Esophagus (tissue), 2 donors: Measurements from ENCODE around the gene CLPTM1. TPM values are rescaled to one million over a fixed set of nuclear protein-coding genes. Genes with fewer than 3 reads are reported as not detected.
A peak's percentile ranks its signal among the peaks of the same experiment; 100 is the strongest.
"Not testable (repeated sequence)": the region's sequence is repeated elsewhere in the genome, so short reads cannot be mapped to it uniquely, and the experiment has no call there.

ENCODE experiments used
- H3K27ac ChIP-seq, 2 donors: one replicate each; pipeline ENCODE4 v1.5.1; 2013; ENCODE audit warnings: low read depth in 2 of 2, mild to moderate bottlenecking in 2 of 2, inconsistent platforms in 1 of 2, low read length in 1 of 2, moderate library complexity in 1 of 2
- H3K27me3 ChIP-seq, 2 donors: one replicate each; pipeline ENCODE4 v1.6.1; 2013; ENCODE audit warnings: low read length in 2 of 2, control low read depth in 1 of 2, mild to moderate bottlenecking in 1 of 2; ENCODE audit not compliant: insufficient read depth in 2 of 2, control insufficient read depth in 1 of 2
- H3K36me3 ChIP-seq, 2 donors: one replicate each; pipeline ENCODE4 v1.6.1; 2013; ENCODE audit warnings: low read length in 1 of 2; ENCODE audit not compliant: control insufficient read depth in 2 of 2, insufficient read depth in 2 of 2
- H3K4me1 ChIP-seq, 2 donors: one replicate each; pipeline ENCODE4 v1.6.1; 2013; ENCODE audit warnings: low read length in 1 of 2; ENCODE audit not compliant: control insufficient read depth in 2 of 2, insufficient read depth in 2 of 2
- H3K4me3 ChIP-seq, 2 donors: one replicate each; pipeline ENCODE4 v1.5.1; 2013; ENCODE audit warnings: low read length in 2 of 2, mild to moderate bottlenecking in 2 of 2, low read depth in 1 of 2, moderate library complexity in 1 of 2
- H3K9me3 ChIP-seq, 2 donors: one replicate each; pipeline ENCODE4 v1.6.1; 2013; ENCODE audit warnings: mild to moderate bottlenecking in 2 of 2, low read depth in 1 of 2, low read length in 1 of 2, moderate library complexity in 1 of 2; ENCODE audit not compliant: control insufficient read depth in 2 of 2, insufficient read depth in 1 of 2
- whole genome bisulfite sequencing, 2 donors: extraction: QIAGEN DNeasy Blood & Tissue Kit; methylation state at CpG; one replicate each; pipeline ENCODE4 v1.1.7; 2013; 5-methylcytosine and 5-hydroxymethylcytosine counted together
- polyA plus RNA-seq, 2 donors: library from polyadenylated mRNA; stranded (reverse); fragments of 200-250 nt; gene quantifications; one replicate each; pipeline ENCODE4 v1.2.3, GENCODE V29; 2013
- donor health status: healthy with polysubstance abuse.
- donor health status: Bipolar disorder and iron deficiency.

CLPTM1 gene
- polyA plus RNA-seq, 2 donors, result 56.0 to 61.9 TPM

DNA sequence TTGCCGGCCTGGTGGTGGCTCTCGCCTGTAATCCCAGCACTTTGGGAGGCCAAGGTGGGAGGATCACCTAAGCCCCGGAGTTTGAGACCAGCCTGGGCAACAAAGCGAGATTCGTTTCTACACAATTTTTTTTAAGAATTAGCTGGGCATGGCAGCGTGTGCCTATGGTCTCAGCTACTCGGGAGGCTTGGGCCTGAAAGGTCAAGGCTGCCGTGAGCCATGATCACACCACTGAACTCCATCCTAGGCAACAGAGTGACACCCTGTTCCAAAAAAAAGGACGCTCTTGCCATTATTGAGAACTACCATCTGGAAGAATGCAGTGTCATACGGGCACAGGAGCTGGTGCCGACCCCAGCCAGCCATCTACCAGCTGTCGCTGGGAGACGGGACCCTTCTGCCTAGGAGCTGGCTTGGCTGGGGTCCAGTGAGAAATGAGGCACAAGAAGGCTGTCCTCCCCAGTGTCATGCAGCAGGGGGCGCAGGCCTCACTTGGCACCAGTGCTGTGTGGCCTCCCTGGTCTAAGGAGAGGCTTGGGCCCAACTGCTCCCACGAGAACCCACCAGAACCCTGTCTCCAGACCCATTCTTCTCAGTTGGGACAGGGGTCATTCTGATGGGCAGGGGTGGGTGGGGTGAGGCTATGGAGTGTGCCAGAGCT, 33.8 kb downstream of the CLPTM1 start:
- Histone ChIP-seq H3K27ac (no peak overlapping the region), H3K4me3 (no peak overlapping the region), H3K36me3 (peaks cover 27 to 64% of the 10 kb centered on the region in 2 donors), H3K27me3 (no peaks in the 10 kb centered on the region), H3K9me3 (no peaks in the 10 kb centered on the region), H3K4me1 (no peaks in the 10 kb centered on the region)
- 76 to 78% methylated on average over 15 of the region's 15 CpGs for WGBS, 2 donors

DNA sequence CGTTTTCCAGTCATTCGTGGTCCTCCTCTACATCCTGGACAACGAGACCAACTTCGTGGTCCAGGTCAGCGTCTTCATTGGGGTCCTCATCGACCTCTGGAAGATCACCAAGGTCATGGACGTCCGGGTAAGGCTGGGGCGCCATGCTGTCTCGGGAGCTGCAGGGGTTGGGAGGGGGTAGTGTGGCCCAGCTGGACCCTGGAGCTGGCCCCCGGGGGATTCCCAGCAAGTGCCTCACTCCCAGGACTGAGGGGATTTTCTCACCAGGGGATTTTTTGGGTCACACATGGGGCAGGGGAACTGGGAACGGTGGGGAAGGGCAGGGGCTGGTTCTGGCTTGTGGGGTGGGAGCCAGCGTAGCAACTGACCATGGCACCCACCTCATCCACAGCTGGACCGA, 35.3 kb downstream of the CLPTM1 start:
- H3K36me3 ChIP-seq, result peaks cover 24 to 62% of the 10 kb centered on the region in 2 donors
- H3K27ac ChIP-seq, result no peak overlapping the region
- no peaks in the 10 kb centered on the region for H3K4me1 ChIP-seq
- WGBS, 2 donors, result 83 to 86% methylated on average over 14 of the region's 14 CpGs
- no peaks in the 10 kb centered on the region for H3K27me3 ChIP-seq
- H3K9me3 ChIP-seq, result no peaks in the 10 kb centered on the region
- H3K4me3 ChIP-seq, result no peak overlapping the region

DNA sequence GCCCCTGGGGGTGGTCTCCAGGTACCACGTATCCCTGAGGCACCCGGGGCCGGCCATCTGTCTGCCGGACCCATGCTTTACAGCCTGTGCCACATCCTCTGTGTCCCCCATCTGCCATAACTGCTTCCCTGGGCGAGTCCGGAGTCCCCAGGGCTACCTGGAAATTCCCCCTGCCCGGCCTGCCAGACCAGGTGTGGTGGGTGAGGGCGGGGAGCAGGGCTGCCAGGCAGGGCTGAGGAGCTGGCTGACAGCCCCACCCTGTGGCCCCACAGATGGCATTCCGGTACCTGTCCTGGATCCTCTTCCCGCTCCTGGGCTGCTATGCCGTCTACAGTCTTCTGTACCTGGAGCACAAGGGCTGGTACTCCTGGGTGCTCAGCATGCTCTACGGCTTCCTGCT, 35.8 kb downstream of the CLPTM1 start:
- no peaks in the 10 kb centered on the region for H3K4me1 ChIP-seq
- H3K36me3 ChIP-seq, result peaks cover 24 to 60% of the 10 kb centered on the region in 2 donors

DNA sequence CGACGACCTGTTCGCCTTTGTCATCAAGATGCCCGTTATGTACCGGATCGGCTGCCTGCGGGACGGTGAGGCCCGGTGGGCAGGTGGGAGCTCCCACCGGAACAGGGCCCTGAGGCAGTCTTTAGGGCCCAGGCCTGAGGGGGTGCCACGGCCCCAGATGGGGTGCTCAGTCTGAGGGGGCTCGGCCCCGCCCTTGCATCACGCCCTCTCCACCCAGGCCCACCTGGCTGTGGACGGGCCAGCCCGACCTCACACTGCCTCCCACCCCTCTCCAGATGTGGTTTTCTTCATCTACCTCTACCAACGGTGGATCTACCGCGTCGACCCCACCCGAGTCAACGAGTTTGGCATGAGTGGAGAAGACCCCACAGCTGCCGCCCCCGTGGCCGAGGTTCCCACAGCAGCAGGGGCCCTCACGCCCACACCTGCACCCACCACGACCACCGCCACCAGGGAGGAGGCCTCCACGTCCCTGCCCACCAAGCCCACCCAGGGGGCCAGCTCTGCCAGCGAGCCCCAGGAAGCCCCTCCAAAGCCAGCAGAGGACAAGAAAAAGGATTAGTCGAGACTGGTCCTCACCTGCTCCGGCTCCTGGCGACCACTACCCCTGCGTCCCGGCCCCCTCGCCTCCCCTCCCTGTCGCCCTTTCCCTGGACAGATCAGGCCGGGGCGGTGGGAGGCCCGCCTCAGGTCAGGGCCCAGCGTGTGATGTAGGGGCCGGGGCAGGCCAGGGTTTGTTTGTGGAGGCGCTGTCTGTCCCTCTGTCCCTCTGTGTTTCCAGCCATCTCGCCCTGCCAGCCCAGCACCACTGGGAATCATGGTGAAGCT, 37.4 kb downstream of the CLPTM1 start:
- WGBS, 2 donors, result 90% methylated on average over 41 to 44 of the region's 44 CpGs
- Histone ChIP-seq H3K4me3 (no peak overlapping the region), H3K27ac (no peak overlapping the region), H3K4me1 (no peaks in the 10 kb centered on the region), H3K27me3 (no peaks in the 10 kb centered on the region), H3K36me3 (peaks cover 19 to 49% of the 10 kb centered on the region in 2 donors), H3K9me3 (no peaks in the 10 kb centered on the region)

More for the DNA sequence above, 35.8 kb downstream of the CLPTM1 start:
- Histone ChIP-seq H3K27ac (no peak overlapping the region), H3K27me3 (no peaks in the 10 kb centered on the region), H3K9me3 (no peaks in the 10 kb centered on the region), H3K4me3 (no peak overlapping the region)
- 81 to 86% methylated on average over 12 of the region's 12 CpGs for WGBS, 2 donors

DNA sequence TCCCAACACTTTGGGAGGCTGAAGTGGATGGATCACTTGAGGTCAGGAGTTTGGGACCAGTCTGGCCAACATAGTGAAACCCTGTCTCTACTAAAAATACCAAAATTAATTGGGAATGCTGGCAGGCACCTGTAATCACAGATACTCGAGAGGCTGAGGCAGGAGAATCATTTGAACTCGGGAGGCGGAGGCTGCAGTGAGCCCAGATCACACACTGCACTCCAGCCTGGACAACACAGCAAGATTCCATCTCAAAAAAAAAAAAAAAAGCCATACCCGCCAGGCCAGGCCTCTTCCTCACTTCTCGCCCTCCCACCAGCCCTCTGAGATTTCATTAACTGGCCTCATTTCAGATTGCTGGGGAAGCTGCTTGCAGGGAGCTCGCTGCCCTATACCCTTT, 38.3 kb downstream of the CLPTM1 start:
- H3K4me1 ChIP-seq, result no peaks in the 10 kb centered on the region
- H3K27me3 ChIP-seq, result no peaks in the 10 kb centered on the region
- H3K4me3 ChIP-seq, result no peak overlapping the region
- no peaks in the 10 kb centered on the region for H3K9me3 ChIP-seq
- H3K27ac ChIP-seq, result no peak overlapping the region
- WGBS, 2 donors, result 84 to 86% methylated on average over 6 of the region's 6 CpGs
- H3K36me3 ChIP-seq, result peaks cover 9 to 40% of the 10 kb centered on the region in 2 donors

DNA sequence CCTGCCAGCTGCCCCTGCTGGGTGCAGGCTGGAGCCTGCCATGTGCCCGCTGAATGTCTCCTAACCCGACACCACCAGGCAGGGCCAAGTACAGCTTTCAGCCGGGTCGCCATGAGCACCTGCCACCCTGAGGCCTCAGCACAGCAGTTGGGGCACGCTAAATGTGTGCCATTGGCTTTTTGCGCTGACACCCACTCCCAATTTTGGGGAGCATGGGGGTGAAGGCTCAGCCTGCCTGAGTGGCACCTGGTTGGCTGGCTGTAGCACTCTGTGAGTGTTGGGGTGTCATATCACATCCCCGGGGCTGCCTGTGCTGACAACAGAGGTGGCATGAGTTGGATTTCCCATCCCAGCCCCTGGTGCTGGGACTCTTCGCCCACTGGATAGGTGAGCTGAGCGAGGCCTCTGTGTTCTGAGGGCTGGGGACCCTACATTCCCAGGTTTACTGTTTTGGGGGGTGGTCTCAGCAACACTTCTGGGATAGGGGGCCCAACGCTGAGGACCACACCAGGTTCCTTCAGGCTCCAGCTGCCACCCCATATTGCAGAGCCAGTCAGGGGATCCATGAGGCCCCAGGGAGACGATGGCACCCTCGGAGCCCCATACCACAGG, 38.9 kb downstream of the CLPTM1 start:
- H3K36me3 ChIP-seq, result peaks cover 9 to 37% of the 10 kb centered on the region in 2 donors
- H3K4me1 ChIP-seq, result no peaks in the 10 kb centered on the region
- WGBS, 2 donors, result 84 to 86% methylated on average over 12 of the region's 12 CpGs
- H3K27me3 ChIP-seq, result no peaks in the 10 kb centered on the region
- H3K9me3 ChIP-seq, result no peaks in the 10 kb centered on the region
- H3K27ac ChIP-seq, result no peak overlapping the region
- no peak overlapping the region for H3K4me3 ChIP-seq

DNA sequence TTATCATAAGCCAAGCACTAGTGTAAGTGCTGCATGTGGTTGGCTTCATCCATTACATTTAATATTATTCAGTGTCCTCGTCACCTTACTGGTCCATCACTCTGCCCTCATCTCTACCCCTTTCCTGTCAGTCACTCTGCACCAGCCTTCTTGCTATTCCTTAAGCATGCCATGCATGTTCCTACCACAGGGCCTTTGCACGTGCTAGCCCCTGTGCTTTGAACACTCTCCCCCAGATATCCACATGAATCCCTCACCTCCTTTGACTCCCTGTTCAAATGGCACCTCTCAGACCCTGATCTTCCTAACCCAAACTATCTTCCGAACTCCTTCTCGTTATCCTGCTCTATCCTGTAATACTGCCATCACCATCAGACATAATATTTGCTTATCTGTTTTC, 42.8 kb downstream of the CLPTM1 start:
- H3K4me1 ChIP-seq, result no peaks in the 10 kb centered on the region

DNA sequence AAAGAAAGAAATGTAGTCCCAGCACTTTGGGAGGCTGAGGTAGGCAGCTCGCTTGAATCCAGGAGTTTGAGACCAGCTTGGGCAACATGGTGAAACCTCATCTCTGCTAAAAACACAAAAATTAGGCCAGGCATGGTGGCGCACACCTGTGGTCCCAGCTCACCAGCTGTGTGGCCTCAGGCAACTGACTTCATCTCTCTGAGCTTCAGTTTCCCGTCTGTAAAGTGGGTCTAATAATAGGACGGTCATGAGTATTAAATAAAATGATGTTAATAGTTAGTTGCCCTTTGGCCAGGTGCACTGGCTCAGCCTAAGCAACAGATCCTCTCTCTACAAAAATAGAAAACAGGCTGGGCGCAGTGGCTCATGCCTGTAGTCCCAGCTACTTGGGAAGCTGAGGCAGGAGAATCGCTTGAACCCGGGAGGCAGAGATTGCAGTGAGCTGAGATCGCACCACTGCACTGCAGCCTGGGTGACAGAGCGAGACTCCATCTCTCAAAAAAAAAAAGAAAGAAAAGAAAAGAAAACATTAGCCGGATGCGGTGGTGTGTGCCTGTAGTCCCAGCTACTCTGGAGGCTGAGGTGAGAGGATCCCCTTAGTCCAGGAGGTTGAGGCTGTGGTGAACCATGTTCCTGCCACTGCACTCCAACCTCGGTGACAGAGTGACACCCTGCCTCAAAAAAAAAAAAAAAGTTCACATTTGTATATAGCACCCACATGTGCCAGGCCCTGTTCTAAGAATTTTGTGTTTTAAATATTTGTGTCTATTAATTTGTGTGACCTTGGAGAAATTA, 44.1 kb downstream of the CLPTM1 start:
- not testable (repeated sequence) for H3K4me1 ChIP-seq
- WGBS, 2 donors, result 77 to 79% methylated on average over 12 of the region's 12 CpGs

More for the DNA sequence above, 42.8 kb downstream of the CLPTM1 start:
- no peak overlapping the region for H3K27ac ChIP-seq
- WGBS, 2 donors, result 91% methylated on average over 4 of the region's 4 CpGs
- H3K36me3 ChIP-seq, result peaks cover 0 to 8% of the 10 kb centered on the region in 2 donors
- H3K27me3 ChIP-seq, result no peaks in the 10 kb centered on the region
- H3K4me3 ChIP-seq, result no peak overlapping the region
- no peaks in the 10 kb centered on the region for H3K9me3 ChIP-seq

DNA sequence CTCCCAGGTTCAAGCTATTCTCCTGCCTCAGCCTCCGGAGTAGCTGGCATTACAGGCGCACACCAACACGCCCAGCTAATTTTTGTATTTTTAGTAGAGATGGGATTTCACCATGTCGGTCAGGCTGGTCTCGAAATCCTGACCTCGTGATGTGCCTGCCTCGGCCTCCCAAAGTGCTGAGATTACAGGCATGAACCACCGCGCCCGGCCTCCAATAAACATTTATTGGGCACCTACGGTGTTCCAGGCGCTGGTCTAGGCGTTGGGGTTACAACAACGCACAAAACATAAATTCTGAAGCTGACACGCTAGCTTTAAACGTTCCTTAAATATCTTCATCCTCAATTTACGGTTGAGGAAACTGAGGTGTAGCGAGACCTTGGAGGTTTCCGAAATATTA, 45.5 kb downstream of the CLPTM1 start:
- Histone ChIP-seq H3K27ac (peak overlapping the region; percentile 82 to 100), H3K4me3 (peak overlapping the region in 1 of 2 donors; percentile 90)
- H3K36me3 ChIP-seq, H3K9me3 ChIP-seq, H3K27me3 ChIP-seq, H3K4me1 ChIP-seq: not testable (repeated sequence)
- whole genome bisulfite sequencing, 2 donors, result 67 to 73% methylated on average over 19 of the region's 19 CpGs

More for the DNA sequence above, 44.1 kb downstream of the CLPTM1 start:
- H3K27ac ChIP-seq, H3K36me3 ChIP-seq, H3K27me3 ChIP-seq, H3K4me3 ChIP-seq, H3K9me3 ChIP-seq: not testable (repeated sequence)
